HepG2 (cell line): ENCODE data around the gene RBM26. TPM values are rescaled to one million over a fixed set of nuclear protein-coding genes. Genes with fewer than 3 reads are reported as not detected.

Source experiments
- ATAC-seq: fragments of 200-7000 bp; cut with Tn5 transposase; 3 replicates; pipeline ENCODE4 v1.9.1; 2020; ENCODE audit warnings: mild to moderate bottlenecking, moderate library complexity
- BruUV-seq: library from RNA; stranded (reverse); fragments of 400-500 nt; replicated peaks from 2 replicates; lab custom pipeline; 2021; lab: Mats Ljungman, UMichigan
- CTCF ChIA-PET: fragments of 300-600 bp; formaldehyde crosslinking; extraction: SDS; loops from one replicate; lab custom pipeline; 2021; ENCODE audit warnings: low total read pairs, inconsistent platforms, low intra/inter-chr PET ratio; lab: Yijun Ruan, JAX
- POLR2A ChIA-PET: fragments of 350-600 bp; sonication (Branson Sonifier 250); formaldehyde crosslinking; loops from one replicate; lab custom pipeline; 2020; ENCODE audit warnings: antibody characterized with exemption, inconsistent platforms; lab: Yijun Ruan, JAX
- DNase-seq: peaks from one replicate; pipeline ENCODE4 v3.0.0-alpha.2; 2015; ENCODE audit warnings: low spot score
- FAIRE-seq: peaks from 3 replicates; lab custom pipeline; 2011; peaks lifted over from hg19 to GRCh38; lab: Jason Lieb, UNC
- H2AFZ ChIP-seq: one replicate; pipeline ENCODE4 v1.6.1; 2011; ENCODE audit warnings: low read length, inconsistent platforms
- H3K27ac ChIP-seq: fragments of 300-600 bp; 3 replicates; pipeline ENCODE4 v1.8.0; 2011; ENCODE audit warnings: mixed run types, mild to moderate bottlenecking, mixed read lengths, low read length, inconsistent platforms; ENCODE audit not compliant: insufficient read depth; ENCODE audit errors: extremely low read length
- H3K27me3 ChIP-seq, 2 experiments: fragments of 200-600 bp in 1 of 2; 2 replicates in 1 of 2; 3 replicates in 1 of 2; pipeline versions ENCODE4 v1.6.0 to v1.8.0; 2011; ENCODE audit warnings: low read length in 2 of 2, mild to moderate bottlenecking in 2 of 2, moderate library complexity in 2 of 2, inconsistent platforms in 1 of 2; ENCODE audit not compliant: insufficient read depth in 2 of 2, control insufficient read depth in 1 of 2
- H3K36me3 ChIP-seq, 2 experiments: fragments of 200-600 bp in 1 of 2; replicated peaks in 1 of 2; 2 replicates in 1 of 2; 3 replicates in 1 of 2; pipeline versions ENCODE4 v1.5.1 to v1.8.0; 2011; ENCODE audit warnings: low read length in 2 of 2, inconsistent platforms in 1 of 2; ENCODE audit not compliant: insufficient read depth in 2 of 2, control insufficient read depth in 1 of 2
- H3K4me1 ChIP-seq: 2 replicates; pipeline ENCODE4 v1.5.1; 2012; ENCODE audit warnings: low read length, inconsistent platforms; ENCODE audit not compliant: insufficient read depth
- H3K4me2 ChIP-seq: 2 replicates; pipeline ENCODE4 v1.6.0; 2011; ENCODE audit warnings: low read depth, low read length, inconsistent platforms
- H3K4me3 ChIP-seq, 3 experiments: fragments of 200-600 bp in 1 of 3; sonication (generic), shearing (Covaris generic) in 1 of 3; replicated peaks in 1 of 3; 2 replicates each; pipeline ENCODE4 v1.5.1; 2011 to 2016; ENCODE audit warnings: low read length in 3 of 3, inconsistent platforms in 2 of 3, low read depth in 2 of 3, mild to moderate bottlenecking in 2 of 3, control low read depth in 1 of 3, mixed read lengths in 1 of 3; ENCODE audit not compliant: insufficient read depth in 1 of 3
- H3K79me2 ChIP-seq: one replicate; pipeline ENCODE4 v1.6.1; 2011; ENCODE audit warnings: low read length, inconsistent platforms; ENCODE audit not compliant: insufficient read depth
- H3K9ac ChIP-seq: 2 replicates; pipeline ENCODE4 v1.6.0; 2011; ENCODE audit warnings: mild to moderate bottlenecking, low read depth, low read length, inconsistent platforms; ENCODE audit not compliant: insufficient read depth
- H3K9me3 ChIP-seq: 2 replicates; pipeline ENCODE4 v1.5.1; 2012; ENCODE audit warnings: mild to moderate bottlenecking, low read length
- H4K20me1 ChIP-seq: 2 replicates; pipeline ENCODE4 v1.6.0; 2011; ENCODE audit warnings: inconsistent platforms, mild to moderate bottlenecking, low read length, moderate library complexity; ENCODE audit not compliant: insufficient read depth
- CC2D1A ChIP-seq: sonication (generic); formaldehyde crosslinking; IDR thresholded peaks from 2 replicates; pipeline ENCODE4 v1.8.1; 2023; ENCODE audit warnings: mild to moderate bottlenecking, missing genetic modification reagents
- DPF2 ChIP-seq: sonication (generic); formaldehyde crosslinking; IDR thresholded peaks from 2 replicates; pipeline ENCODE4 v1.4.0; 2020; ENCODE audit warnings: mild to moderate bottlenecking, low read depth, missing genetic modification reagents, borderline replicate concordance
- HES4 ChIP-seq: sonication (generic); formaldehyde crosslinking; IDR thresholded peaks from 2 replicates; pipeline ENCODE4 v1.9.0; 2021; ENCODE audit warnings: mild to moderate bottlenecking, missing genetic modification reagents, borderline replicate concordance
- KLF9 ChIP-seq: IDR thresholded peaks from 2 replicates; pipeline ENCODE4 v1.6.1; 2016; ENCODE audit warnings: low read depth
- MIXL1 ChIP-seq: IDR thresholded peaks from 2 replicates; pipeline ENCODE4 v1.6.1; 2016
- PPARG ChIP-seq: conservative IDR thresholded peaks from 2 replicates; pipeline ENCODE4 v1.6.1; 2016; ENCODE audit warnings: missing biosample characterization, missing genetic modification reagents
- SATB2 ChIP-seq: sonication (generic); formaldehyde crosslinking; IDR thresholded peaks from 2 replicates; pipeline ENCODE4 v1.5.0; 2020; ENCODE audit warnings: missing genetic modification reagents
- SNAPC2 ChIP-seq: sonication (generic); formaldehyde crosslinking; IDR thresholded peaks from 2 replicates; pipeline ENCODE4 v1.8.1; 2022; ENCODE audit warnings: mild to moderate bottlenecking, missing genetic modification reagents
- SOX13 ChIP-seq, 3 experiments: fragments of 450-650 bp in 1 of 3; sonication (generic) in 1 of 3; formaldehyde crosslinking in 1 of 3; IDR thresholded peaks in 2 of 3; conservative IDR thresholded peaks in 1 of 3; 2 replicates each; pipeline versions ENCODE4 v1.5.0 to v1.6.1; 2016 to 2020; ENCODE audit warnings: antibody characterized with exemption in 1 of 3, mild to moderate bottlenecking in 1 of 3, missing compliant biosample characterization in 1 of 3, missing genetic modification reagents in 1 of 3, moderate library complexity in 1 of 3
- XBP1 ChIP-seq: sonication (generic); formaldehyde crosslinking; IDR thresholded peaks from 2 replicates; pipeline ENCODE4 v1.5.0; 2020; ENCODE audit warnings: missing genetic modification reagents
- ZNF333 ChIP-seq: sonication (generic); formaldehyde crosslinking; IDR thresholded peaks from 2 replicates; pipeline ENCODE4 v1.4.0; 2020; ENCODE audit warnings: mild to moderate bottlenecking, missing genetic modification reagents, borderline replicate concordance
- ZNF772 ChIP-seq: sonication (generic); formaldehyde crosslinking; IDR thresholded peaks from 2 replicates; pipeline ENCODE4 v1.5.0; 2020; ENCODE audit warnings: mild to moderate bottlenecking, missing genetic modification reagents
- WGBS: methylation state at CpG from one replicate; pipeline ENCODE4 v1.1.6; 2017; ENCODE audit warnings: low lambda C conversion rate; 5-methylcytosine and 5-hydroxymethylcytosine counted together
- in situ Hi-C: cut with HindIII; loops from 2 replicates; pipeline ENCODE4 v1.10.0; 2017; ENCODE audit warnings: low pct_unique_long_range_greater_than_20kb; ENCODE audit not compliant: extremely low pct_ligation_motif_present
- intact Hi-C: fragments of 100-400 bp; cut with micrococcal nuclease; formaldehyde crosslinking; loops from one replicate; pipeline ENCODE4 v1.10.0; 2022; ENCODE audit not compliant: unreplicated experiment
- polyA plus RNA-seq, 8 experiments: library from polyadenylated mRNA; depleted of rRNA in 3 of 8; stranded (reverse) in 7 of 8; unstranded in 1 of 8; fragments of >200 nt; fragmentation: Illumina TruSeq in 4 of 8; extraction: Trizol in 4 of 8; gene quantifications; 2 replicates each; pipeline versions ENCODE4 v1.2.1 to v1.2.3, GENCODE V29; 2011 to 2016; ENCODE audit warnings: low read depth in 4 of 8, missing spikeins in 1 of 8, mixed read lengths in 1 of 8; ENCODE audit not compliant: insufficient read depth in 1 of 8
- total RNA-seq, 5 experiments: library from RNA; depleted of rRNA; stranded (reverse); fragments of >200 nt; fragmentation: Illumina TruSeq; extraction: Trizol; gene quantifications; 2 replicates each; pipeline ENCODE4 v1.2.3, GENCODE V29; 2016; ENCODE audit warnings: low read depth in 1 of 5
- TF ChIP-seq, protein P1 (sequence below): sonication (generic); formaldehyde crosslinking; IDR thresholded peaks from 2 replicates; pipeline ENCODE4 v1.4.0; 2020; ENCODE audit warnings: low read depth, mild to moderate bottlenecking, missing genetic modification reagents
- TF ChIP-seq, protein P2 (sequence below): sonication (generic); formaldehyde crosslinking; IDR thresholded peaks from 2 replicates; pipeline ENCODE4 v1.8.0; 2022; ENCODE audit warnings: mild to moderate bottlenecking, missing genetic modification reagents; ENCODE audit not compliant: insufficient replicate concordance
- TF ChIP-seq, protein P3 (sequence below): sonication (generic); formaldehyde crosslinking; IDR thresholded peaks from 2 replicates; pipeline ENCODE4 v1.8.1; 2023; ENCODE audit warnings: missing genetic modification reagents, inconsistent platforms, borderline replicate concordance

The RBM26 gene
- total and polyA plus RNA-seq, 2 of the 13 experiments (the other 11 are each of a cell fraction or from before 2014, with no cell fraction given), result 19.4 to 34.4 TPM

GRCh38 chr13:79317856-79318255, 88.2 kb downstream of the RBM26 start (continued):
- TF ChIP-seq, protein P1, sequence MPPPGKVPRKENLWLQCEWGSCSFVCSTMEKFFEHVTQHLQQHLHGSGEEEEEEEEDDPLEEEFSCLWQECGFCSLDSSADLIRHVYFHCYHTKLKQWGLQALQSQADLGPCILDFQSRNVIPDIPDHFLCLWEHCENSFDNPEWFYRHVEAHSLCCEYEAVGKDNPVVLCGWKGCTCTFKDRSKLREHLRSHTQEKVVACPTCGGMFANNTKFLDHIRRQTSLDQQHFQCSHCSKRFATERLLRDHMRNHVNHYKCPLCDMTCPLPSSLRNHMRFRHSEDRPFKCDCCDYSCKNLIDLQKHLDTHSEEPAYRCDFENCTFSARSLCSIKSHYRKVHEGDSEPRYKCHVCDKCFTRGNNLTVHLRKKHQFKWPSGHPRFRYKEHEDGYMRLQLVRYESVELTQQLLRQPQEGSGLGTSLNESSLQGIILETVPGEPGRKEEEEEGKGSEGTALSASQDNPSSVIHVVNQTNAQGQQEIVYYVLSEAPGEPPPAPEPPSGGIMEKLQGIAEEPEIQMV (CRISPR knock-in tag), result no peak
- TF ChIP-seq HES4 (CRISPR knock-in tag) (no peak), SATB2 (CRISPR knock-in tag) (no peak)

DNA sequence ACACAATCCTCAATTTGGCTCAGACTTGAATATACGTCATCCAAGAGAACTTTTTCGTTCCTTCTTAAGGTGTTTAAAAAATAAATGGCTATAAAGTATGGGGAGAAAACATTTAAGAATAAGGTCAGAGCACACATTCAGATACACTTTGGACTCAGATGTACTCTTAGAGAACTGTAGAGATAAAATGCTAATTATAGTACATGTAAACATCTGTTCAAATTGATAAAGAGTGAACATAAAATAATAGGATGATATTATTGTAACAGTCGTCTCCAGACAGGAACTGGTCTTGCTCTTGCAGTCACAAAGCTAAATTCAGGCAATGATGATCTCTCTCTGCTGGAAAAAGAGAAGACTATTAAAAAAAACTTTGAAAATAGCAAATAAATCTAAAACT, 91.4 kb downstream of the RBM26 start:
- Histone ChIP-seq H3K4me2 (no peak overlapping the region), H3K4me3 (no peak overlapping the region), H3K9me3 (no peaks in the 10 kb centered on the region), H3K4me1 (no peaks in the 10 kb centered on the region), H2AFZ (no peak overlapping the region), H3K9ac (no peak overlapping the region), H3K36me3 (no peaks in the 10 kb centered on the region; a peak in 1 of 5 replicates), H3K79me2 (no peaks in the 10 kb centered on the region), H3K27me3 (no peaks in the 10 kb centered on the region), H4K20me1 (no peaks in the 10 kb centered on the region), H3K27ac (no peak overlapping the region)
- no peak for TF ChIP-seq SNAPC2
- no peak for TF ChIP-seq SOX13 (IDR thresholded peaks at IDR 0.05)
- no peak for TF ChIP-seq SOX13 (CRISPR knock-in tag; conservative IDR thresholded peaks at IDR 0.05 in 1 of 2, IDR thresholded peaks at IDR 0.05 in 1 of 2)
- no peak for TF ChIP-seq CC2D1A (CRISPR knock-in tag)
- TF ChIP-seq PPARG, result no peak
- TF ChIP-seq ZNF333 (CRISPR knock-in tag), result no peak
- no peak for TF ChIP-seq MIXL1 (CRISPR knock-in tag)
- no peak for TF ChIP-seq KLF9 (CRISPR knock-in tag)
- no peak for TF ChIP-seq DPF2 (CRISPR knock-in tag)
- TF ChIP-seq, protein P2, sequence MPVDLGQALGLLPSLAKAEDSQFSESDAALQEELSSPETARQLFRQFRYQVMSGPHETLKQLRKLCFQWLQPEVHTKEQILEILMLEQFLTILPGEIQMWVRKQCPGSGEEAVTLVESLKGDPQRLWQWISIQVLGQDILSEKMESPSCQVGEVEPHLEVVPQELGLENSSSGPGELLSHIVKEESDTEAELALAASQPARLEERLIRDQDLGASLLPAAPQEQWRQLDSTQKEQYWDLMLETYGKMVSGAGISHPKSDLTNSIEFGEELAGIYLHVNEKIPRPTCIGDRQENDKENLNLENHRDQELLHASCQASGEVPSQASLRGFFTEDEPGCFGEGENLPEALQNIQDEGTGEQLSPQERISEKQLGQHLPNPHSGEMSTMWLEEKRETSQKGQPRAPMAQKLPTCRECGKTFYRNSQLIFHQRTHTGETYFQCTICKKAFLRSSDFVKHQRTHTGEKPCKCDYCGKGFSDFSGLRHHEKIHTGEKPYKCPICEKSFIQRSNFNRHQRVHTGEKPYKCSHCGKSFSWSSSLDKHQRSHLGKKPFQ (CRISPR knock-in tag), result no peak
- no peak for TF ChIP-seq ZNF772
- no peak for TF ChIP-seq XBP1 (CRISPR knock-in tag)
- TF ChIP-seq, protein P3, sequence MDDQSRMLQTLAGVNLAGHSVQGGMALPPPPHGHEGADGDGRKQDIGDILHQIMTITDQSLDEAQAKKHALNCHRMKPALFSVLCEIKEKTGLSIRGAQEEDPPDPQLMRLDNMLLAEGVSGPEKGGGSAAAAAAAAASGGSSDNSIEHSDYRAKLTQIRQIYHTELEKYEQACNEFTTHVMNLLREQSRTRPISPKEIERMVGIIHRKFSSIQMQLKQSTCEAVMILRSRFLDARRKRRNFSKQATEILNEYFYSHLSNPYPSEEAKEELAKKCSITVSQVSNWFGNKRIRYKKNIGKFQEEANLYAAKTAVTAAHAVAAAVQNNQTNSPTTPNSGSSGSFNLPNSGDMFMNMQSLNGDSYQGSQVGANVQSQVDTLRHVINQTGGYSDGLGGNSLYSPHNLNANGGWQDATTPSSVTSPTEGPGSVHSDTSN (CRISPR knock-in tag), result no peak
- DNase-seq (no peak), FAIRE-seq (no peak), ATAC-seq (no peak)
- in situ Hi-C loops, result no loop called here
- intact Hi-C loops, result no loop called here
- ChIA-PET CTCF (no interaction called here), POLR2A (no interaction called here)
- no TSS peak for BruUV-seq
- WGBS, result 95% methylated on average over 3 of the region's 3 CpGs
